ENCODE results near the gene ZNF277. TPM values are rescaled to one million over a fixed set of nuclear protein-coding genes. Genes with fewer than 3 reads are reported as not detected.

ZNF277 gene
- total and polyA plus RNA-seq, 2 donors (not counting 3 experiments of a cell fraction or from before 2014, with no cell fraction given) = 7.8 to 22.6 TPM

DNA sequence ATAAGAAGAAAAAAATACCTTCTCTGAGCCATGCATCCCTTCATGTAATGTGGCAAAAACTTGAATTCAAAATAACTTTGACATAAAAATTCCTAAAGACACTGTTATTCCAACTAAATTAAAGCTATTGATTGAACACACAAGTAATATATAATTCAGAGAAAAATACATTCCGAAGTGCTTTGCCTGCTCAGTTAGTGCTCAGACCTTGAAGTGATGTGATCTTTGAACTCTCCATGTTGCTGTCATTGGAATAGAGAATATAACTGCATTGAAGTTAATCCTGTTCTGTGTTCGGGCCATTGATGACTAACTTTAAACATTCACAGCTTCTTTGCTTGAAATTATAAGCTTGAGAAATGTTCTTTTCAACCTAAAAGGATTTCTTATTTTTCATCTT is 129.8 kb downstream of the ZNF277 start:
- intact Hi-C loops (cut with micrococcal nuclease) (no loop called here), dilution Hi-C loops (cut with MboI; ENCODE audit: extremely low pct_ligation_motif_present, low sequenced_read_pairs) (no loop called here)
- no peaks in the 10 kb centered on the region for H3K9me3 ChIP-seq (replicated peaks; ENCODE audit: control insufficient read depth, insufficient read depth, low read length)
- no peak overlapping the region for H3K9ac ChIP-seq (replicated peaks; ENCODE audit: extremely low read depth, insufficient read depth, low read length)
- ChIA-PET CTCF (interaction anchor here (1.1 to 1.4 kb wide), 2 partner anchors 10 to 34 kb away, joined by 3 read pairs; no protein-coding TSS in a partner anchor), POLR2A (no interaction called here)
- H2AFZ ChIP-seq (ENCODE audit: low read depth, low read length) = no peak overlapping the region
- BruUV-seq (replicated peaks) = no TSS peak
- H3K9me1 ChIP-seq (replicated peaks; ENCODE audit: control insufficient read depth, extremely low read depth, insufficient read depth, low read length) = no peaks in the 10 kb centered on the region
- no peaks in the 10 kb centered on the region for H3K4me1 ChIP-seq (ENCODE audit: control insufficient read depth, extremely low read depth, insufficient read depth, low read length)
- H4K20me1 ChIP-seq (replicated peaks; ENCODE audit: control insufficient read depth, extremely low read depth, insufficient read depth, low read length) = no peaks in the 10 kb centered on the region
- H3K27ac ChIP-seq (ENCODE audit: insufficient read depth, low read depth, low read length) = no peak overlapping the region
- DNase-seq (ENCODE audit: low read depth, low spot score) (no peak), FAIRE-seq (peak; percentile 18)
- no peak overlapping the region for H3K4me2 ChIP-seq (ENCODE audit: insufficient read depth, low read length)
- TF ChIP-seq FOS (IDR thresholded peaks at IDR 0.05; ENCODE audit: borderline replicate concordance, insufficient read depth, low read length) = no peak
- no peak for TF ChIP-seq JUN (IDR thresholded peaks at IDR 0.05; ENCODE audit: borderline replicate concordance, insufficient read depth, insufficient read length, low read depth)
- no peak for TF ChIP-seq POLR2AphosphoS5 (IDR thresholded peaks at IDR 0.05; ENCODE audit: insufficient read depth, low read depth, low read length)
- TF ChIP-seq POLR2A (IDR thresholded peaks at IDR 0.05; ENCODE audit: low read depth, low read length) = no peak
- peaks cover 0 to 2% of the 10 kb centered on the region in 2 experiments for H3K36me3 ChIP-seq (ENCODE audit: control insufficient read depth in 2 of 2, extremely low read depth in 1 of 2, insufficient read depth in 2 of 2, low read length in 2 of 2)
- H3K27me3 ChIP-seq (ENCODE audit: control insufficient read depth in 2 of 2, insufficient read depth in 2 of 2, low read length in 2 of 2) = no peaks in the 10 kb centered on the region
- H3K79me2 ChIP-seq (ENCODE audit: control insufficient read depth, insufficient read depth, low read length) = no peaks in the 10 kb centered on the region
- H3K4me3 ChIP-seq (replicated peaks in 1 of 3; ENCODE audit: insufficient read depth in 1 of 3, low read depth in 1 of 3, low read length in 3 of 3) = no peak overlapping the region

DNA sequence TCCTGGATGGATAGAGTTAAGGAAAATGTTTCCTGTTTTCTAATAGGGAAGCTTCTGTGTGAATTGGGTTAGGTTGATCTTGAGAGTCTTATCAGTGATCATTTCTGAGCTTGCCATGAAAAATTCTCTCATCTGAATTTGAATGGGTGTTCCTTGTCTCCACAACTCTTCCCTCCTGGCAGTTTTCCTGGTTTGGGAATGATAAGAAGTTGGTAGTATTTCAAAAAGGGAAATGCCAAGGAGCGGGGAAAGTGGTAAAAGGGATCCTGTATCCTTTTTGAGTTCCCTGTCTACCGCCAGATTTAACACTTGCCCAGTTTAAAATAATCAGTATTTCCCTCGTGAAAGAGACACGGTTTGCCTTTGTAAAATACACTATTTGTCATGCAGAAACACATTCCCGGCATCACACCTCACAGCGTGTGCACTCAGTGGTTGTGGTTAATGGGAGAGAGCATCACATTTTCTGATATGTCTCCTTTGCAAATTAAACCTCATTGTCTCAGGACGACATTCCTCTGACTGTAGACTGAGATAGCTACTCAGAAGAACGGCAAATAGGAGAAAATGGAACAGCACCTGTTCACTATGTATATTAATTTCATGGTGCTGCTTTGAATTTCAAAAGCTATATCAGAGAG is 130.6 kb downstream of the ZNF277 start:
- no peaks in the 10 kb centered on the region for H4K20me1 ChIP-seq (replicated peaks; ENCODE audit: control insufficient read depth, extremely low read depth, insufficient read depth, low read length)

More for the DNA sequence above, 130.6 kb downstream of the ZNF277 start:
- Histone ChIP-seq H3K4me2 (ENCODE audit: insufficient read depth, low read length) (no peak overlapping the region), H3K36me3 (ENCODE audit: control insufficient read depth in 2 of 2, extremely low read depth in 1 of 2, insufficient read depth in 2 of 2, low read length in 2 of 2) (peaks cover 0 to 2% of the 10 kb centered on the region in 2 experiments), H3K27me3 (ENCODE audit: control insufficient read depth in 2 of 2, insufficient read depth in 2 of 2, low read length in 2 of 2) (no peaks in the 10 kb centered on the region), H2AFZ (ENCODE audit: low read depth, low read length) (no peak overlapping the region), H3K79me2 (ENCODE audit: control insufficient read depth, insufficient read depth, low read length) (no peaks in the 10 kb centered on the region), H3K9me3 (replicated peaks; ENCODE audit: control insufficient read depth, insufficient read depth, low read length) (no peaks in the 10 kb centered on the region), H3K27ac (ENCODE audit: insufficient read depth, low read depth, low read length) (no peak overlapping the region), H3K9me1 (replicated peaks; ENCODE audit: control insufficient read depth, extremely low read depth, insufficient read depth, low read length) (no peaks in the 10 kb centered on the region), H3K4me3 (replicated peaks in 1 of 3; ENCODE audit: insufficient read depth in 1 of 3, low read depth in 1 of 3, low read length in 3 of 3) (no peak overlapping the region), H3K9ac (replicated peaks; ENCODE audit: extremely low read depth, insufficient read depth, low read length) (no peak overlapping the region), H3K4me1 (ENCODE audit: control insufficient read depth, extremely low read depth, insufficient read depth, low read length) (no peaks in the 10 kb centered on the region)
- dilution Hi-C loops (cut with MboI; ENCODE audit: extremely low pct_ligation_motif_present, low sequenced_read_pairs) = no loop called here
- CTCF ChIA-PET = interaction anchor here (1.1 to 1.4 kb wide), 2 partner anchors 9 to 33 kb away, joined by 3 read pairs; no protein-coding TSS in a partner anchor
- POLR2A ChIA-PET = no interaction called here
- peak; percentile 20 for DNase-seq (ENCODE audit: low read depth, low spot score)
- TF ChIP-seq FOS (IDR thresholded peaks at IDR 0.05; ENCODE audit: borderline replicate concordance, insufficient read depth, low read length) (no peak), GATA2 (IDR thresholded peaks at IDR 0.05; ENCODE audit: insufficient read depth, insufficient read length, low read depth, low read length) (no peak), JUN (IDR thresholded peaks at IDR 0.05; ENCODE audit: borderline replicate concordance, insufficient read depth, insufficient read length, low read depth) (no peak)
- intact Hi-C loops (cut with micrococcal nuclease) = no loop called here
- no peak for FAIRE-seq
- BruUV-seq (replicated peaks) = no TSS peak

Measured in endothelial cell of umbilical vein (primary cell).